Measurements from ENCODE around the gene MEIOB.
"Not testable (repeated sequence)": the region's sequence is repeated elsewhere in the genome, so short reads cannot be mapped to it uniquely, and the experiment has no call there.

The MEIOB gene, protein sequence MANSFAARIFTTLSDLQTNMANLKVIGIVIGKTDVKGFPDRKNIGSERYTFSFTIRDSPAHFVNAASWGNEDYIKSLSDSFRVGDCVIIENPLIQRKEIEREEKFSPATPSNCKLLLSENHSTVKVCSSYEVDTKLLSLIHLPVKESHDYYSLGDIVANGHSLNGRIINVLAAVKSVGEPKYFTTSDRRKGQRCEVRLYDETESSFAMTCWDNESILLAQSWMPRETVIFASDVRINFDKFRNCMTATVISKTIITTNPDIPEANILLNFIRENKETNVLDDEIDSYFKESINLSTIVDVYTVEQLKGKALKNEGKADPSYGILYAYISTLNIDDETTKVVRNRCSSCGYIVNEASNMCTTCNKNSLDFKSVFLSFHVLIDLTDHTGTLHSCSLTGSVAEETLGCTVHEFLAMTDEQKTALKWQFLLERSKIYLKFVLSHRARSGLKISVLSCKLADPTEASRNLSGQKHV

DNA sequence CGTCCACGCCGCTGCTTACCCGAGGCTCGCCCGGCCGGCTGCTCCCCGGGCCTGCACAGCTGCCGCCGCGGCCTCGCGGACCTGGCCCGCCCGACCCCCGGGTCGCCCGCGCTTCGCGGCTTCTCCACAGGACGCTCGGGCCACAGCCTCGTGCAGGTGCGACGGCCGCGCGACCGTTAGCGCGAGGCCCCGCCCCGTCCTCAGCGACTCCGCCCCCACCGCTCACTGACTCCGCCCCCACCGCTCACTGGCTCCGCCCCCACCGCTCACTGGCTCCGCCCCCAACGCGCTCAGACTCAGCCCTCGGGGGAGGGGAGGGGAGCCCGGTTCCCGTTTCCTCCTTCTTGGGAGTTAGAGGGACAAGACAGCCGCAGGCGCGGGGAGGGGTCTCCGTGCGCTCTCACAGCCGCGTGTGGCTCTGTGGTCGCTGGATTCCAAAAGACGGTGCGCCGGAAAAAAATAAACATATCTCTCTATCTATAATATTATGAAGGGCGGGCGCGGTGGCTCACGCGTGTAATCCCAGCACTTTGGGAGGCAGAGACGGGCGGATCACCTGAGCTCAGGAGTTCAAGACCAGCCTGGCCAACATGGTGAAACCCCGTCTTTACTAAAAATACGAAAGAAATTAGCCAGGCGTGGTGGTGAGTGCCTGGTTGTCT lies at the start of gene MEIOB:
MEIOB (minus strand) TSS at position 191 of the 662 bp plus-strand sequence. CDS start 3,989 bp downstream, outside the sequence.
- DNase-seq (ENCODE audit: low read depth) = no peak
- TF ChIP-seq, protein P1, sequence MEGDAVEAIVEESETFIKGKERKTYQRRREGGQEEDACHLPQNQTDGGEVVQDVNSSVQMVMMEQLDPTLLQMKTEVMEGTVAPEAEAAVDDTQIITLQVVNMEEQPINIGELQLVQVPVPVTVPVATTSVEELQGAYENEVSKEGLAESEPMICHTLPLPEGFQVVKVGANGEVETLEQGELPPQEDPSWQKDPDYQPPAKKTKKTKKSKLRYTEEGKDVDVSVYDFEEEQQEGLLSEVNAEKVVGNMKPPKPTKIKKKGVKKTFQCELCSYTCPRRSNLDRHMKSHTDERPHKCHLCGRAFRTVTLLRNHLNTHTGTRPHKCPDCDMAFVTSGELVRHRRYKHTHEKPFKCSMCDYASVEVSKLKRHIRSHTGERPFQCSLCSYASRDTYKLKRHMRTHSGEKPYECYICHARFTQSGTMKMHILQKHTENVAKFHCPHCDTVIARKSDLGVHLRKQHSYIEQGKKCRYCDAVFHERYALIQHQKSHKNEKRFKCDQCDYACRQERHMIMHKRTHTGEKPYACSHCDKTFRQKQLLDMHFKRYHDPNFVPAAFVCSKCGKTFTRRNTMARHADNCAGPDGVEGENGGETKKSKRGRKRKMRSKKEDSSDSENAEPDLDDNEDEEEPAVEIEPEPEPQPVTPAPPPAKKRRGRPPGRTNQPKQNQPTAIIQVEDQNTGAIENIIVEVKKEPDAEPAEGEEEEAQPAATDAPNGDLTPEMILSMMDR (conservative IDR thresholded peaks at IDR 0.05; ENCODE audit: control insufficient read depth, insufficient read depth, low read depth, low read length) = no peak
- H3K4me3 ChIP-seq (ENCODE audit: control insufficient read depth, low read depth, low read length) = no peak within 1 kb of the TSS

DNA sequence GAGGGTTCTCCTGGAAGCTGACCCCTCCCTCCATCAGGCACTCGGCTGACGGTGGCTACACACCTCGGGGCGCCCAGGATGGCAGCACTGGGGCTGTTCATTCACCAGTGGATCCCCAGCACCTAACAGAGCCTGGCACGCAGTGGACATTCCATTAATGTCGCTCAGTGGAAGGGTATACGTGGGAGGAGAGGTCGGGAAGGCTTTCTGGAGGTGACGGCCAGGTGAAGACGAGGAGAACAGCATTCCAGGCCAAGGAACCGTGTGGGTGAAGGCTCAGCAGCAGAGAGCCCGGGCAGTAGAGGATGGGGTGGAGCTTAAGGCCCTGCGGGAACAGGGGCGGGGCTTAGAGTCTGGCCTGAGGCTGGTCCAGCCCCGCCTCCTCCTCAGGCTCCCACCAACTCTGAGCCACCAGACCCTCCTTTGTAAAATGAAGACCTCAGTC lies 48.8 kb upstream of the MEIOB start:
- TF ChIP-seq, protein P1 (conservative IDR thresholded peaks at IDR 0.05; ENCODE audit: control insufficient read depth, insufficient read depth, low read depth, low read length) = no peak
- H3K4me3 ChIP-seq (ENCODE audit: control insufficient read depth, low read depth, low read length) = no peak overlapping the region
- no peak for DNase-seq (ENCODE audit: low read depth)

DNA sequence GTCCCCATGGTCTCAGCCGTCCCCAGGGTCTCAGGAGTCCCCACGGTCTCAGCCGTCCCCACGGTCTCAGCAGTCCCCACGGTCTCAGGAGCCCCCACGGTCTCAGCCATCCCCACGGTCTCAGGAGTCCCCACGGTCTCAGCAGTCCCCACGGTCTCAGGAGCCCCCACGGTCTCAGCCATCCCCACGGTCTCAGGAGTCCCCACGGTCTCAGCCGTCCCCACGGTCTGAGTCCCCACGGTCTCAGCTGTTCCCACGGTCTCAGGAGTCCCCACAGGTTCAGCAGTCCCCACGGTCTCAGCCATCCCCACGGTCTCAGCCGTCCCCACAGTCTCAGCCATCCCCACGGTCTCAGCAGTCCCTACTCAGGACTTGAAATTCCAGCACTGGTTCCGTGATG lies 48.2 kb upstream of the MEIOB start:
- DNase-seq (ENCODE audit: low read depth) = not testable (repeated sequence)

DNA sequence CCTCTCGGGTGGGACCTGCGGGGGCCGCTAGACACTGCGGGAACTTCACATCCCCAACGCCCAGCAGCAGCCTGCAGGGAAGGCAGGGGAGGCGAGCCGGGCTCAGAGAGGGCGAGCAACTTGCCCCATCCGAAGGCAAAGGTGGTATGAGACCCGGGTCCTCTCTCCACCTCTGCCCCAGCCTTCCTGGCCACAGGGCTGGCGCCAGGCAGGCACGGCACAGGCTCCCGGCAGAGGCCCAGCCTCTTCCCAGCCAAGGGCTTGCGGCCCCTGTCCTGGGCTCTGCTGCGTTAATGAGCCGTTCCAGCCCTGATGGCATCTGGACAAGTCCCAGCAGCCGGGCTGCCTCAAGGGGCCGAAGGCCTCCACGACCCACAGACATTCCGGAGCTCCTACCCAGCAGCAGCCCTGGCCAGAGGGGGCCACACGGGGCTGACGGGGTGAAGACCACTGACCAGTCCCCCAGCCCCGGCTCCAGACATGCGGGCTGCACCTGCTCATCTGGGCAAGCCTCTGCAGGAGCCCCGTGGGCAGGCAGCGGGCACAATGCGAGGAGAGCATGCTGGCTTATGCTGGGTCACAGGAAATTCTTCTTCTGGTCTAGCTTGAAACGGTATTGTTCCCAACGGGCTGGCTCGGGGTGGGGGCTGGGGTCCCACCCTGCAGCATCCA lies 47.5 kb upstream of the MEIOB start:
- TF ChIP-seq, protein P1 (conservative IDR thresholded peaks at IDR 0.05; ENCODE audit: control insufficient read depth, insufficient read depth, low read depth, low read length) = no peak
- H3K4me3 ChIP-seq (ENCODE audit: control insufficient read depth, low read depth, low read length) = no peak overlapping the region
- no peak for DNase-seq (ENCODE audit: low read depth)

More for the DNA sequence above, 48.2 kb upstream of the MEIOB start:
- H3K4me3 ChIP-seq (ENCODE audit: control insufficient read depth, low read depth, low read length) = not testable (repeated sequence)

DNA sequence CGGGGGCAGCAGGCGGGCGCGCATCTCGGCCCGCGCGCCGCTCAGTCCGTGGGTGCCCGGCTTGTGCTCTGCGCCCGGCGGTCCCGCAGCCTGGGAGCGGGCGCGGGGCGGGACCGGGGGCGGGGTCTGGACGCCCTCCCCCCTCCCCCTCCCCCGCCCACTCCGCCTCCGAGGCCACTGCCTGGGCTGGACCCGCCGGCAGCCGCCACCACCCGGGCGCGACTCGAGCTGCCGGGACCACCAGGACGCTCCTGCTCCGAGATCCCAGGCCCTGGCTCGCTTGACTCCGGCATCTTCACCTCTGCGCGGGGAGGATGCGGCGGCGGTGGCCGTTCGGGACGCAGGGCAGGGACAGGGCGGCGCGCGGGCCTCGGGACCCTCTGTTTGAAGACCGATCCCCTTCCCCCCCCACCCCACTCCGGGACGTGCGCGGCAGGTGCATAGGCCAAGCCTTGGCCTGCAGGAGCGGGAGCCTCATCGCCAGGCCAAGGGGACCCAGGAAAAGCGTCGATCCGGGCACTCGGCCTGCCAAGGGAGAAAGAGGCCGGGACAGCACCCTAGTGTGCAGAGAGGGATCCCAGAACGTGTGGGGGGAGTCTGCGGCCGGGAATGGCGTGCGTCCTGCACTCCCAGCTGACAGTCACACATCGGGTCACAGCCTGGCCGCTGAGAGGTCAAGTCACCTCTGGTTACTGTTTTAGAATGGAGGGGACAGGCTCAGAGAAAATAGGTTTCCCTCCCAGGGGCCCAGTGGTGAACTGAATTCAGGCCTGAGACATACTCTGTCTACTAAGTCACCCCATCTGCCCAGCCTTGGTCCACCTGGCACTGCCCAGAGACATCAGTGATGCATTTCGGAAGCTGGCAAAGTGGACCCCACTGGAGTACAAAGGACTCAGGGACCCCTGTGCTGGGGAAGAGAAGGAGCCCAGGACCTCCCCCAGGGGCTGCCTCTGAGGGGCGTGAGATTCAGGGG lies 46.7 kb upstream of the MEIOB start, which contains the start of gene HS3ST6:
HS3ST6 (minus strand) TSS at position 65 of the 976 bp plus-strand sequence. CDS start 92 bp downstream, outside the sequence.
- no peak for DNase-seq (ENCODE audit: low read depth)
- no peak within 1 kb of the TSS for H3K4me3 ChIP-seq (ENCODE audit: control insufficient read depth, low read depth, low read length)
- TF ChIP-seq, protein P1 (conservative IDR thresholded peaks at IDR 0.05; ENCODE audit: control insufficient read depth, insufficient read depth, low read depth, low read length) = no peak

DNA sequence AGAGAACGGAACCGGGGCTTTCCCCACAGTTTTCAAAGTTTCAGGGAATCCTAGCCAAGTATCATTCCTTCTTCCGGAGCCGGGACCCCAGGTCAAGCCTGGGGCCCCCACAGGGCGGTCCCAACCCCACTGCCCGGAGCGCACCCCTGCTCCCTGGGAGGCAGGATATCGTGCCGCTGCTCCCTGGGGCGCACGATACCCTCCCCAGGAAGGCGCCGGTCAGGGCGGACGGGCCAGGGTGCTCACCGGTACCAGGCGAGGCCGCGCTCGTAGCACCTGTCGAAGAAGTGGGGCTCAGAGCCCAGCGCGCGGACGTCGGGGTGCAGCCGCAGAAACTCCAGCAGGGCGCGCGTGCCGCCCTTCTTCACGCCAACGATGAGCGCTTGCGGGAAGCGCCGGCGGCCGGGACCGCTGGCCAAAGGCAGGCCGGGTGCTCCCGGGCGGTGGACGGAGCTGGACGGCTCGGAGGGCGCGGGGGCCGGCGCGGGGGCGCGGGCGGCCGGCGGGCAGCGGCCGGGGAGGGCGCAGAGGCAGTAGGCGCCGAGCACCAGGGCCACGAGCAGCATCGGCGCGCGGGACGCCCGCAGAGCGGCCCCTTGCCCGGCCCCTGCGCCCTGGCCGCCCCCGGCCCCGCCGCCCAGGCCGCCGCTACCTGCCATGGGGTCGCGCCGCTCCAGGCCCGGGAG lies 45.8 kb upstream of the MEIOB start:
- DNase-seq (ENCODE audit: low read depth) = no peak
- TF ChIP-seq, protein P1 (conservative IDR thresholded peaks at IDR 0.05; ENCODE audit: control insufficient read depth, insufficient read depth, low read depth, low read length) = no peak
- no peak overlapping the region for H3K4me3 ChIP-seq (ENCODE audit: control insufficient read depth, low read depth, low read length)
